Measurements from ENCODE around the gene CLOCK. TPM values are rescaled to one million over a fixed set of nuclear protein-coding genes. Genes with fewer than 3 reads are reported as not detected.
"Not testable (repeated sequence)": the region's sequence is repeated elsewhere in the genome, so short reads cannot be mapped to it uniquely, and the experiment has no call there.

CLOCK gene
- total RNA-seq: 8.9 and 9.0 TPM in 2 replicates

GRCh38 chr4:55546756-55547465, at the start of gene CLOCK:
CLOCK (minus strand) TSS chr4:55546909; CDS start chr4:55482785, 64,124 bp downstream.
- intact Hi-C loops (cut with micrococcal nuclease): loop anchor here (1.0 to 5.0 kb wide), 17 partner anchors 112 to 1485 kb away; partner anchors contain the start of genes AASDH, CEP135, CHIC2 and EXOC1

- intact Hi-C loops (cut with micrococcal nuclease): no loop called here
Measured at GRCh38 chr4:55592014-55592413, 45.3 kb upstream of the CLOCK start, which contains the start of gene PDCL2. PDCL2 (minus strand) TSS chr4:55592245; CDS start chr4:55592109, 136 bp downstream.

- intact Hi-C loops (cut with micrococcal nuclease): no loop called here
Measured at GRCh38 chr4:55588160-55588559, 41.5 kb upstream of the CLOCK start.

- intact Hi-C loops (cut with micrococcal nuclease): not testable (repeated sequence)
Measured at GRCh38 chr4:55582773-55583172, 36.1 kb upstream of the CLOCK start.

GRCh38 chr4:55578341-55579010, 31.8 kb upstream of the CLOCK start:
- intact Hi-C loops (cut with micrococcal nuclease): no loop called here

- intact Hi-C loops (cut with micrococcal nuclease): no loop called here
Measured at GRCh38 chr4:55575513-55575912, 28.8 kb upstream of the CLOCK start.

- intact Hi-C loops (cut with micrococcal nuclease): no loop called here
Measured at GRCh38 chr4:55574252-55574651, 27.5 kb upstream of the CLOCK start.

- intact Hi-C loops (cut with micrococcal nuclease): no loop called here
Measured at GRCh38 chr4:55571806-55572205, 25.1 kb upstream of the CLOCK start.

GRCh38 chr4:55568905-55569504, 22.3 kb upstream of the CLOCK start:
- intact Hi-C loops (cut with micrococcal nuclease): no loop called here

- intact Hi-C loops (cut with micrococcal nuclease): no loop called here
Measured at GRCh38 chr4:55561889-55562288, 15.2 kb upstream of the CLOCK start.

- intact Hi-C loops (cut with micrococcal nuclease): no loop called here
Measured at GRCh38 chr4:55560096-55560495, 13.4 kb upstream of the CLOCK start.

GRCh38 chr4:55554453-55555030, 7.8 kb upstream of the CLOCK start:
- intact Hi-C loops (cut with micrococcal nuclease): loop anchor here (1.0 kb wide), 2 partner anchors 208 to 583 kb away; partner anchors contain the start of gene SRD5A3

GRCh38 chr4:55553441-55554201, 6.9 kb upstream of the CLOCK start:
- intact Hi-C loops (cut with micrococcal nuclease): loop anchor here (1.0 kb wide), 2 partner anchors 207 to 582 kb away; partner anchors contain the start of gene SRD5A3

- intact Hi-C loops (cut with micrococcal nuclease): not testable (repeated sequence)
Measured at GRCh38 chr4:55551964-55552363, 5.3 kb upstream of the CLOCK start.

GRCh38 chr4:55549888-55550287, 3.2 kb upstream of the CLOCK start:
- intact Hi-C loops (cut with micrococcal nuclease): loop anchor here (5.0 kb wide), 4 partner anchors 357 to 1488 kb away; partner anchors contain the start of gene CHIC2

GRCh38 chr4:55547918-55548317, 1.2 kb upstream of the CLOCK start:
- intact Hi-C loops (cut with micrococcal nuclease): loop anchor here (1.0 to 5.0 kb wide), 12 partner anchors 113 to 1486 kb away; partner anchors contain the start of genes CHIC2, NOA1, PAICS and SRP72

GRCh38 chr4:55547466-55547770, 709 bp upstream of the CLOCK start:
- intact Hi-C loops (cut with micrococcal nuclease): loop anchor here (1.0 to 5.0 kb wide), 12 partner anchors 113 to 1485 kb away; partner anchors contain the start of genes CHIC2, NOA1, PAICS and SRP72

GRCh38 chr4:55546506-55546755, 278 bp downstream of the CLOCK start:
- intact Hi-C loops (cut with micrococcal nuclease): loop anchor here (1.0 to 5.0 kb wide), 16 partner anchors 112 to 1484 kb away; partner anchors contain the start of genes AASDH, CEP135, CHIC2 and EXOC1

GRCh38 chr4:55545641-55546505, 836 bp downstream of the CLOCK start:
- intact Hi-C loops (cut with micrococcal nuclease): loop anchor here (1.0 to 5.0 kb wide), 16 partner anchors 111 to 1484 kb away; partner anchors contain the start of genes AASDH, CEP135, CHIC2 and EXOC1

GRCh38 chr4:55545151-55545550, 1.6 kb downstream of the CLOCK start:
- intact Hi-C loops (cut with micrococcal nuclease): loop anchor here (5.0 kb wide), 4 partner anchors 362 to 1483 kb away; partner anchors contain the start of gene CHIC2

All from T-helper 1 cell treated with Interleukin-12 subunit alpha and Interleukin-12 subunit beta and Interleukin-4 antibody, amounts not matched to agents 30 ng/mL and 1 ng/mL, for 36 hours (primary cell).